ENCODE results near the gene VAMP3.

Gene VAMP3

DNA sequence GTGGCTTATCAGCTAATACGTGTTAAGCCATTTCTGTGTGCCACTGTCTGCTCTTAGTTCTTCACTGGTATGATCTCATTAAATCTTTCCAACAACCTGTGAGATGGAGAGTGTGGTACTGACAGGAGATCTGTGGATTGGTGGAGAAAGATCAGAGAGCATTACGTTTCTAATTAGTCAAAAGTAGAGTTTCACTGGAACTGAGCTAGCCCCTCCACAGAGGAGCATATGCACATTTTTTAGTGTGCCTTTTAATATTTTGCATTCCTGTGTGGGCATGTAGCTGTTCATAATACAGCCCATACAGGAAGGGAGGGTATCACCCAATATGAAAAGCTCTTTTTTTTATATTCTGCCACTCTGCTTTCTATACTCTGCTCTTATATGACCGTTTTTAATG is 50.2 kb downstream of the VAMP3 start:
- no peak for DNase-seq

DNA sequence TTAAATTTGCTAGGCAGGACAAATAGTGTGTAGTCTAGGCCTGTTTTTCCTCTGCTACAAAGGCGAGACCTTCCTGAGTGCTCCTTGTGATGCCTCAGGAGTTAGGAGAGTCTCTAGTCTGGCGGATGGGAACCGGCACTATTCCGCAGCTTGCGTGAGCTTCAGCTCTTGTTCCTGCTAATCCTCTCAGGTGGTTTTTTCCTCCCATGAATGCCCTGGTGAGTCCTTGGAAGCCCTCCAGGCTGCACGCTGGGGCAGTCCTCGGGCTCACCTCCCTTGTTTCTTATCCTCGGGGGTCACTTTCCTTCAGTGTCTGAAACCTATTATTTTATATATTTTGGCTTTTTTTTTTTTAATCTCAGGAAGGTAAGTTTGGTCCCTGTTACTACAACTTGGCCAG is 53.6 kb downstream of the VAMP3 start:
- DNase-seq: no peak

DNA sequence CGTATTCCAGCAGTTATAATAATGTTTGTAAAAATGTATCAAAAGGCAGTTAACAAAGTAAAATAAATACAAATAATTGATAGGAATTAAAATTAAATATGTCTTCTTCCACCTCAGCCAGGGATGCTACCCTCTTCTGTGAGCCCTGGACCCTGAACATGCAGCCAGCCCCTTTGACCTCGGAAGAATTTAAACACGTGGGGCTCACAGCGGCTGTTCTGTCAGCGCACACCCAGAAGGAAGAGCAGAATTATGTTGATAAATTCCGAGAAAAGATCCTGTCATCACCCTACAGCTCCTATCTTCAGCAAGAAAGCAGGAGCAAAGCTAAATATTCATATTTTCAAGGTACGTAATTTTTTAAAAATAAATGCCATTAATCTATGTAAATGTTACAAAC is 55.3 kb downstream of the VAMP3 start:
- DNase-seq: no peak

DNA sequence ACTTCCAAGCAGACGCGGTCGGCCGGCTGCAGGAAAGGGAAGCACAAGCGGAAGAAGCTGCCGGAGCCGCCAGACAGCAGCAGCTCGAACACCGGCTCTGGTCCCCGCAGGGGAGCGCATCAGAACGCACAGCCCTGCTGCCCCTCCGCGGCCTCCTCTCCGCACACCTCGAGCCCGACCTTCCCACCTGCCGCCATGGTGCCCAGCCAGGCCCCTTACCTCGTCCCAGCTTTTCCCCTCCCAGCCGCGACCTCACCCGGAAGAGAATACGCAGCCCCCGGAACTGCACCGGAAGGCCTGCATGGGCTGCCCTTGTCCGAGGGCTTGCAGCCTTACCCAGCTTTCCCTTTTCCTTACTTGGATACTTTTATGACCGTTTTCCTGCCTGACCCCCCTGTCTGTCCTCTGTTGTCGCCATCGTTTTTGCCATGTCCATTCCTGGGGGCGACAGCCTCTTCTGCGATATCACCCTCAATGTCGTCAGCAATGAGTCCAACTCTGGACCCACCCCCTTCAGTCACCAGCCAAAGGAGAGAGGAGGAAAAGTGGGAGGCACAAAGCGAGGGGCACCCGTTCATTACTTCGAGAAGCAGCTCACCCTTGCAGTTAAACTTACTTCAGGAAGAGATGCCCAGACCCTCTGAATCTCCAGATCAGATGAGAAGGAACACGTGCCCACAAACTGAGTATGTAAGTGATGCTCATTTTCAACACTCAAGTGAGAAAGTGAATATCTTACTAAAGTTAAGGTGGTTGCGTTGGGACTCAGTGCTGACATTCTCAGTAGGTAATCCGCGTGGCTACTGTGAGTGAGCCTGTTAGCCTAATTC is 56.2 kb downstream of the VAMP3 start:
- DNase-seq: peak; percentile 17

All from RPMI8226 (cell line).